Endodermal cell (in vitro differentiated cells): ENCODE data around the gene TRIM72. TPM values are rescaled to one million over a fixed set of nuclear protein-coding genes. Genes with fewer than 3 reads are reported as not detected.
"Not testable (repeated sequence)": the region's sequence is repeated elsewhere in the genome, so short reads cannot be mapped to it uniquely, and the experiment has no call there.

Experiments
- DNase-seq: peaks from one replicate; pipeline ENCODE4 v3.0.0-alpha.2; 2017
- H3K27ac ChIP-seq: 2 replicates; pipeline ENCODE4 v1.5.1; 2013; ENCODE audit warnings: mild to moderate bottlenecking, low read depth, low read length, moderate library complexity
- H3K27me3 ChIP-seq: 2 replicates; pipeline ENCODE4 v1.6.1; 2013; ENCODE audit warnings: mild to moderate bottlenecking, low read length, moderate library complexity; ENCODE audit not compliant: insufficient read depth, control insufficient read depth, poor library complexity, severe bottlenecking
- H3K36me3 ChIP-seq: 2 replicates; pipeline ENCODE4 v1.7.0; 2013; ENCODE audit warnings: mild to moderate bottlenecking, low read length, moderate library complexity; ENCODE audit not compliant: control insufficient read depth, insufficient read depth
- H3K4me1 ChIP-seq: one replicate; pipeline ENCODE4 v1.7.0; 2013; ENCODE audit warnings: low read length; ENCODE audit not compliant: control insufficient read depth, insufficient read depth
- H3K4me3 ChIP-seq: 2 replicates; pipeline ENCODE4 v1.5.1; 2013; ENCODE audit warnings: mild to moderate bottlenecking, low read length, moderate library complexity
- H3K9ac ChIP-seq: 2 replicates; pipeline ENCODE4 v1.6.1; 2013; ENCODE audit warnings: mild to moderate bottlenecking, low read length, moderate library complexity; ENCODE audit not compliant: poor library complexity, severe bottlenecking; ENCODE audit errors: extremely low read depth
- H3K9me3 ChIP-seq: 2 replicates; pipeline ENCODE4 v1.6.1; 2013; ENCODE audit warnings: mild to moderate bottlenecking, low read length, moderate library complexity; ENCODE audit not compliant: control insufficient read depth
- H3K27ac Mint-ChIP-seq: 2 replicates; pipeline ENCODE4 v1.8.0; 2020; ENCODE audit warnings: mixed read lengths
- H3K27me3 Mint-ChIP-seq: 2 replicates; pipeline ENCODE4 v1.8.0; 2021; ENCODE audit warnings: mild to moderate bottlenecking, mixed read lengths; ENCODE audit not compliant: insufficient read depth
- H3K36me3 Mint-ChIP-seq: 2 replicates; pipeline ENCODE4 v1.8.0; 2020; ENCODE audit warnings: low read depth, mixed read lengths
- H3K4me1 Mint-ChIP-seq: 2 replicates; pipeline ENCODE4 v1.8.0; 2020; ENCODE audit warnings: mixed read lengths
- H3K4me3 Mint-ChIP-seq: 2 replicates; pipeline ENCODE4 v1.8.0; 2020; ENCODE audit warnings: mild to moderate bottlenecking, moderate library complexity, mixed read lengths
- H3K9me3 Mint-ChIP-seq: 2 replicates; pipeline ENCODE4 v1.8.0; 2020; ENCODE audit warnings: mild to moderate bottlenecking, mixed read lengths
- CTCF ChIP-seq: fragments of 200-600 bp; sonication (generic); conservative IDR thresholded peaks from 2 replicates; pipeline ENCODE4 v1.5.0; 2021; ENCODE audit warnings: antibody characterized with exemption, mild to moderate bottlenecking
- WGBS, 2 experiments: methylation state at CpG; one replicate each; pipeline versions ENCODE4 v1.1.5 to v1.1.7; 2013; ENCODE audit warnings: missing lambda C conversion rate in 2 of 2, mixed read lengths in 1 of 2; ENCODE audit not compliant: insufficient coverage in 1 of 2, insufficient read length in 1 of 2; 5-methylcytosine and 5-hydroxymethylcytosine counted together
- long read RNA-seq, 4 experiments: library from polyadenylated mRNA in 2 of 4; library from RNA in 1 of 4; library from capped mRNA in 1 of 4; stranded (forward) in 3 of 4; unstranded in 1 of 4; transcript quantifications; one replicate each; pipeline ENCODE4 v2.0.0, GENCODE V29; 2020 to 2021; ENCODE audit warnings: inconsistent platforms in 1 of 4
- polyA plus RNA-seq, 2 experiments: library from polyadenylated mRNA; stranded (reverse); fragments of 50-300 nt; gene quantifications; one replicate each; pipeline ENCODE4 v1.2.3, GENCODE V29; 2013
- total RNA-seq, 2 donors: library from RNA; stranded (reverse); fragmentation: NEBNext Ultra II Directional in 1 of 2; extraction: Animal tissue kit (Norgen Biotek cat#: 25700) in 1 of 2; gene quantifications; 2 replicates in 1 of 2; 3 replicates in 1 of 2; pipeline ENCODE4 v1.2.1, GENCODE V29; 2021

TRIM72 gene
- total RNA-seq: under 1 TPM; 0.15 to 0.20 TPM
- polyA plus RNA-seq (2013, experiment 1 of 2): not detected
- polyA plus RNA-seq (2013, experiment 2 of 2): not detected
- long read RNA-seq, experiment 1: 0 reads
- long read RNA-seq, experiment 2: 0 reads
- long read RNA-seq, experiment 3: 0 reads
- long read RNA-seq, experiment 4: 0 reads

- no peak for TF ChIP-seq CTCF
- H3K27ac Mint-ChIP-seq: no peak within 1 kb of the TSS
- no peaks in the 10 kb centered on the region for H3K9me3 ChIP-seq
- peak within 1 kb of the TSS; percentile 65 for H3K4me3 ChIP-seq
- H3K4me1 ChIP-seq: peaks cover 4% of the 10 kb centered on the region
- H3K9ac ChIP-seq: no peak within 1 kb of the TSS
- WGBS, 2 experiments: 43 to 51% methylated on average over 14 to 25 of the region's 25 CpGs
- H3K27me3 Mint-ChIP-seq: peaks cover 71% of the 10 kb centered on the region
- H3K27ac ChIP-seq: no peak within 1 kb of the TSS
- no peaks in the 10 kb centered on the region for H3K36me3 Mint-ChIP-seq
- no peaks in the 10 kb centered on the region for H3K9me3 Mint-ChIP-seq
- peak within 1 kb of the TSS; percentile 50 for H3K4me3 Mint-ChIP-seq
- no peaks in the 10 kb centered on the region for H3K36me3 ChIP-seq
- no peak for DNase-seq
- H3K4me1 Mint-ChIP-seq: peaks cover 10% of the 10 kb centered on the region
- peaks cover 52% of the 10 kb centered on the region for H3K27me3 ChIP-seq
These were observed at the start of gene TRIM72 for GRCh38 chr16:31213877-31214707. Gene TRIM72, plus strand, starts transcription at chr16:31214119. Its CDS starts 620 bp downstream, at chr16:31214739.

- H3K27me3 Mint-ChIP-seq: no peaks in the 10 kb centered on the region
- no peak overlapping the region for H3K27ac Mint-ChIP-seq
These were observed 46.6 kb upstream of the TRIM72 start for GRCh38 chr16:31167315-31167714.

GRCh38 chr16:31168848-31169247 is 45.1 kb upstream of the TRIM72 start:
- Mint-ChIP-seq H3K36me3 (no peaks in the 10 kb centered on the region), H3K9me3 (peaks cover 4% of the 10 kb centered on the region), H3K27ac (no peak overlapping the region), H3K27me3 (no peaks in the 10 kb centered on the region), H3K4me3 (no peak overlapping the region), H3K4me1 (peaks cover 5% of the 10 kb centered on the region)
- no peak for TF ChIP-seq CTCF
- DNase-seq: no peak
- no peaks in the 10 kb centered on the region for H3K27me3 ChIP-seq
- 82 to 83% methylated on average over 1 of the region's 2 CpGs for WGBS, 2 experiments
- no peak overlapping the region for H3K9ac ChIP-seq
- no peaks in the 10 kb centered on the region for H3K9me3 ChIP-seq
- H3K4me3 ChIP-seq: no peak overlapping the region
- peaks cover 3% of the 10 kb centered on the region for H3K4me1 ChIP-seq
- no peaks in the 10 kb centered on the region for H3K36me3 ChIP-seq
- H3K27ac ChIP-seq: no peak overlapping the region

More at GRCh38 chr16:31167315-31167714, 46.6 kb upstream of the TRIM72 start:
- Histone ChIP-seq H3K9me3 (no peaks in the 10 kb centered on the region), H3K4me3 (no peak overlapping the region), H3K4me1 (peaks cover 3% of the 10 kb centered on the region), H3K27ac (no peak overlapping the region), H3K27me3 (no peaks in the 10 kb centered on the region), H3K9ac (no peak overlapping the region), H3K36me3 (no peaks in the 10 kb centered on the region)
- WGBS, 2 experiments: 94 to 96% methylated on average over 7 to 8 of the region's 8 CpGs
- TF ChIP-seq CTCF: no peak
- H3K4me3 Mint-ChIP-seq: no peak overlapping the region
- peaks cover 4% of the 10 kb centered on the region for H3K9me3 Mint-ChIP-seq
- H3K4me1 Mint-ChIP-seq: peaks cover 5% of the 10 kb centered on the region
- no peak for DNase-seq
- no peaks in the 10 kb centered on the region for H3K36me3 Mint-ChIP-seq

- H3K9me3 Mint-ChIP-seq, DNase-seq: not testable (repeated sequence)
These were observed 43.9 kb upstream of the TRIM72 start for GRCh38 chr16:31170048-31170447.

More at GRCh38 chr16:31170048-31170447, 43.9 kb upstream of the TRIM72 start:
- H3K4me3 Mint-ChIP-seq, H3K36me3 Mint-ChIP-seq, H3K9ac ChIP-seq, H3K27me3 ChIP-seq, H3K9me3 ChIP-seq, H3K27me3 Mint-ChIP-seq, H3K4me1 ChIP-seq, H3K4me3 ChIP-seq, H3K36me3 ChIP-seq, H3K4me1 Mint-ChIP-seq: not testable (repeated sequence)
- peak overlapping the region; percentile 44 for H3K27ac Mint-ChIP-seq
- WGBS, 2 experiments: no CpG with 5 or more reads among the region's 2 CpGs
- H3K27ac ChIP-seq: peak overlapping the region; percentile 61
